NOMO-1 treated with dmso at 0.1 percent for 144 hours (cell line): ENCODE results near the gene ALOX15B.

Experiments used
- DNase-seq: peaks from one replicate; lab custom pipeline; 2025; ENCODE audit not compliant: unreplicated experiment; lab: John Stamatoyannopoulos, UW

ALOX15B gene

DNA sequence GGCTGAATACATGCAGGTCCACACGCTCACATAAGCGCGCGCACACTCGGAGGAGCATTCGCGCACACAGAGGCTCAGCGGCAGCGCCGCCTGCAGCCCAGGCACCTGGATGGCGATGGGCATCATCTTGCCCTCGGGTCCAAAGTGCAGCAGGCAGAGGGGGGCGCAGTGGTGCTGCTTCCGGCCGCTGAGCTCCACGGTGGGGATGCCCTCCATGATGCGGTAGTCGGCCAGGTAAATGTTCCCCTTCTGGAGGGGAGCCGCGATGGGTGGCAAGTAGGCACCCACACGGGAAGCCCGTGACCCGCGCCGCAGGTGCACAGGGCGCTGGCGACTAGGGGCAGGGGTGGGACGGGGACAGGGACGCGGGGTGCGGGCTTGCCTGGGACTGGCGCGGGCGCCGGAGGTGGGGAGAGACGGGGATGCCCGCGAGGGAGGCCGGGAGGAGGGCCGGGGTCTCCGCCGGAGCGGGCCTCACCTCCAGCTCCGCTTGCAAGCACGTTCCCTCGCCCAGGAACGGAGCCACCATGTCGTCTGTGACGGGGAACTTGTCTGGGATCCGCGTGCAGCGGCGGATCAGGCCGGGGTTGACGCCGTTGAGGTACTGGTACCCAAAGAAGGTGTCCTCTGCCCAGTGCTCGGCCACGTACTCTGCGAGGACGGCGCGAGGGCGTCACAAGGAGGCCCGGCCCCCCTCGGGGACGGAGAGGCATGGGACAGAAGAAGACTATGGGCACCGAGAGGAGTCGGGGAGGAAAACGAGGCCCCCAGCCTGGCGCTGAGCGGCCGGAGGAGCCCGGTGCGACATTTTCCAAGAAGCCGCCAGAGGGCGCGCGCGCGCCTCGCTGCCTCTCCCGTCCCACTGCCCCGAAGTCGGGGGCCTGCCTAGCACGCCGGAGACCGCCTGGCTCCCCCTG lies 40.7 kb downstream of the ALOX15B start:
- peak; percentile 57 for DNase-seq

DNA sequence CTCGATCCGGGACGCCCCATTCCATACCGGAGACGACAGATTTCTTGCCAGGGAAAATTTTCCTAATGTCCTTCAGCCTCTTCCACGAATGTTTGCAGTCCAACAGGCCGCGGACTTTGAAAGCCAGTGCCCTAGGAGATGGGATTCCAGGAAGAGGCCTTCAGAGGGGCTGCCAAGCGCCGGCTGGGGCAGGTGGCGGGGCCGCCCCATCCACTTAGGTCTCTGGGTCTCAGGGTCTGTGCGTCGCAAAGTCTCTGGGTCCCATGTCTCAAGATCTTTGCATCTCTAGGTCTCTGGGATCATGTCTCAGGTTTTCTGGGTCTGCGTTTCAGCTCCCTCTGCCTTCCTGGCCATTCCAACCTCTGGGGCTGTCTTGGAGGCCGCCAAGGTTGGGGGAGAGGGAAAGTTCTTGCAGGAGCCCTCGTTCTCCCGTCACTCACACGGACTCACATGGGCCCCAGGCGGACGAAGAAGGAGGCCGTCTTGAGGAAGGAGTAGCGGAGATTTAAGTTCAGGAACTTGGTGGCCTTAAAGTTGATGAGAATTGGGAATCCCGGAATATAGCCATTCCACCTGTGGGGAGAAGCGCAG lies 41.4 kb downstream of the ALOX15B start:
- no peak for DNase-seq

DNA sequence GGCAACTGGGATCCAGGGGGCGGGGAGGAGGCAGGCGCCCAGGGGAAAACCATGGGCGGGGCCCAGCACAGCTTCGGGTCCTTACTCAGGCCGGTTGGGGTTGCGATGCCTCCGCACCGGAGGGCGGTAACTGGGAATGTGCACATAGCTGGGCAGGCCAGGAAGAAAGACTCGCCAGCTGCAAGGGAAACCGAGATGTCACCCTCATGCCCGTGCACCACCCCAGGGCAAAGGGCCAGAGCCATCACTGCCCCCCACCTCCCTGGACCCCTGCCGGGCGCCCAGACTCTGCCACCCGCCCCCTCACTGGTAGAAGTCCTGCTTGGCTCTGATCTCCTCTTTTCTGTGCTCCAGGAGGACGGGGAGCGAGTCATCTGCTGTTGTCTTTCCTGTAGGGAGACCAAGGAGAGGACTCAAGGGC lies 42.0 kb downstream of the ALOX15B start:
- DNase-seq = no peak

DNA sequence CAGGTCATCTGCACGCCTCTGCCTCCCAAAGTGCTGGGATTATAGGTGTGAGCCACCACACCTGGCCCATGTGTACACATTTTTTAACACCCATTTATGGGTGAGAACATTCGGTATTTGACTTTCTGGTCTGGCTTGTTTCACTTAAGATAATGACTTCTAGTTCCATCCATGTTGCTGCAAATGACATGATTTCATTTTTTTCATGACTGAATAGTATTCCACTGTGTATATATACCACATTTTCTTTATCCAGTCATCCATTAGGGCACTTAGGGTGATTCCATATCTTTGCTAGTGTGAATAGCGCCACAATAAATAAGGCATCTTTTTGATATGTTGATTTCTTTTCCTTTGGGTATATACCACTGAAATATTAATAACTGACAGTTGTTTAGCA lies 43.0 kb downstream of the ALOX15B start:
- DNase-seq = no peak

DNA sequence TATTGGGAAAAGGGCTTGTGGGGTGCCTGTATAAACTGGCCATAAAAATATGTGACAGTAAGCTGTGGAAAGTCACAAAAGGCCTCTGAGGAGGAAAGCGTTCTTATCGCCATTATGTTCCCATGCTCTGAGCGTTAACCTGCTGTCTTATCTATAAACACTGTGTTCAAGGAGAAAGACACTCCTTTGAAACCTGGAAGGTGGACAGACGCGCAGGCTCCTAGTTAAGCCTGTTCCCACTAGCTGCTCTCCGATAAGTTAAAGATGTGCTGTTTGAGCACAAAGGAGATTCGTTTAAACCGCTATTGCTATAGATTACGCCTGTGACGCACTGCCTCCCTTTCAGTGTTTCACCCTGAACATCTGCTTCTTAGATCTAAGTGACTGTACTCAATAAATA lies 43.4 kb downstream of the ALOX15B start:
- DNase-seq = no peak

DNA sequence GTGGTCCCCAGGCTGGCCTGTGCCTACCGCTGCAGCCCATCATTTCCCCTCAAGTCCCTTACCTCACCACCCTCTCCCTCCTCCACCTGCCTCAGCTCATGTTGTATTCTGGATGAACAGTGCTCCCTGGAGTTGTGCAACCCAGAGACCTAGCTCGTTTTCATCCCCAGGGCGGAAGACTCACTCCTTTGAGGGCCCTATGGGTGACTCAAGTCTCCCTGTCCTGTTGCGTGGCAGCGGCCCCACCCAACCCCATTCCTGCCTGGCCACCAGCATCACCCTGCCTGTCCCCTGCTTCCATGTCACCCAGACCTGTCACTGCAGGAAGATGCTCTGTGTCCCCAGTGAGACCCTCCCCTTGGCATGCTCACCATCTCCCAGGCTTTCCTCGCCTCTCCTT lies 45.4 kb downstream of the ALOX15B start:
- DNase-seq = no peak

DNA sequence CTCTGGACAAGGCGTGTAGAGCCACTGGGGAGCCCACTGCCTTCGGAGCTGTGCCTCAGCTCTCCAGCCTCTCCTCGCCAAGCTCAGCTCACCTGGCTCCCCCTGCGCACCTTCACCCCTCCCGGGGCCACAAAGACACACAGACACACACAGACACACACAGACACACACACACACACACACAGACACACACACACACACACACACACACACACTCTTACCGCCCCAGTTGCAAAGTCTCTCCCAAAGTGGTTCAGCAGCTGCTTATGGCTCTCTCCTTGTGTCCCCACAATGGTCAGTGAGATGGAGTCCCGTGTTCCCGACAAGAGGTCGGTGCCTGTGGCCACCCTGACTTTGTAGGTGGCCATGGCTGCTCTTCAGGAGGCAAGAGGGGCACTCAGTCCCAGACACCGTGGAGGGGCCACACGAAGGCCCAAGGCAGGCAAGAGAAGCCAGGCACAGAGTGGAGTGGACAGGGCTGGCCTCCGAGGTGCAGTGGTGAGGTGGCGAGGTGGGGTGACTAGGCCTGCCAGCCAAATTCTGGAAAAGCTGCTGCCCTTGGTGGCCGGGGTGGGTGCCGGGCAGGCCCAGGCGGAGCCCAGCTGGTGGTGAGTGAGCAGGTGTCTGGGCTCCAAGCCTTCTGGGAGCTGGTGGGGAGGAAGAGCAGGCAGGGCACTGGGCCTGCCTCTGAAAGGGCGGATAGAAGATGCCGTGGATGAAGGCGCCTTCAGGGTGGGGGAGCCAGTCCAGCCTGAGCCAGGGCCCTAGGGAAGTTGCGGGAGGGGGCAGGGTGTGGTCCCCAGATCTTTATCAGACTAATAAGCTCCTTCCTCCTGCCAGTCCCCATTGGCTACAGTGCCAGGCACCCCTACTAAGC lies 48.5 kb downstream of the ALOX15B start, which contains the start of gene ALOX12B:
ALOX12B (minus strand) TSS at position 642 of the 877 bp plus-strand sequence; CDS start at position 368, 274 bp downstream.
- DNase-seq = no peak

DNA sequence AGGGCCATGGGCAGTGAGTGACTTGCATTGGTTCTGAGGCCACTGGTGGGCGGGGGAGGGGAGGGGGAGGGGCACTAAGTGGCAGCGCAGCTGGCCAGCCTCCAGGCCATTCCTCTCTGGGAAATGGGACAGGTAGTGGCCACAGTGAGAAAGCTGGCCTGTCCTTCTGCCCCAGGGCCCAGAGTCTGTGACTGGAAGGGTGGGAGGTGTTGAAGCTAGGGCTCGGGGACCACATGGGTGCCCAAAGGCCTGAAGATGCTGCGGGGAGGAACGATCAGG lies 49.0 kb downstream of the ALOX15B start:
- no peak for DNase-seq

DNA sequence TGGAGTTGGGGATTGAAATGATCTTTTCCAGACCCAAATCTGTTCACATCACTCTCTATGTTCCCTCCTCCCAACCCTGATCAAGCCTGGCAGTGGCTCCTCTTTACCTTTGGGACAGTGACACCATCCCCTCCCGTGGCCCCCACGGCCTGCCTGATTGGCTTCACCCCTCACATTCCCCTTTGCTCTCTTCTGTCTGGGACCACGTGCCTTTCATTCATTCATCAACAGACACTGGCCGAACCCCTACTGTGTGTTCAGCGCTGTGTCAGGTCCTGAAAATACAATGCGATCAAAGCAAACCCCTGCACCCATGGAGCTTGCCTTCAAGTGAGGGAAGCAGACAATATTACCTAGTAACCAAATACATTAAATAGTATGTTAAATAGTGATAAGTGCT lies 50.9 kb downstream of the ALOX15B start:
- DNase-seq = no peak

DNA sequence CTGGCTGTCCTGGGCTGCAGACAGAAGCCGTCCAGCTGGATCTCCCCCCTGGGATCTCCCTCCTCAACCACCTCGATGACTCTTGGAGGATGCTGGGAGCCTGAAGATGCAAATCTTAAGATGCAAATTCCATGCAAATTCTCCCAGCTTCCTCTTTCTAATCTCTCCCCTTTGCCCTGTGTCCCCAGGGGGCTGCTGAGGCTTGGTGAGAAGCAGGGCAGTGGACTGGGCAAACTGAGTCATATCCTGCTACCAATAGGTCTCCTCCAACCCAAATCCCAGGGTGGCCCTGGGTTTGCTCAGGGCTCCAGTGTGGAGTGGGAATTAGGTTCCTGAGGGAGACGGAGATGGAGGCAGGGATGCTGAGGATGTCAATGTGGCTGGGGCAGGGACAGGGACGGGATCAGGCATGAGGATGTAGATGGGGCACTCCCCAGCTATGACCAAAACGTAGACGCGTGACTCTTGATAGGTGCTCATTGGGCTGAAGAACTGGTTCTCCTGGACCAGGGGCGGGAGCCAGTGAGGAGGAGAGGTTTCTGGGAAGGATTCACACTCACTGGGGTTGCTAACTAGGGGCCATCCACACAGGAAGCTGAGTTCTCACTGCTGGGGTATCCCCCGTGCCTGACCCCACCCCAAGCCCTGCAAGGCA lies 52.3 kb downstream of the ALOX15B start:
- no peak for DNase-seq

DNA sequence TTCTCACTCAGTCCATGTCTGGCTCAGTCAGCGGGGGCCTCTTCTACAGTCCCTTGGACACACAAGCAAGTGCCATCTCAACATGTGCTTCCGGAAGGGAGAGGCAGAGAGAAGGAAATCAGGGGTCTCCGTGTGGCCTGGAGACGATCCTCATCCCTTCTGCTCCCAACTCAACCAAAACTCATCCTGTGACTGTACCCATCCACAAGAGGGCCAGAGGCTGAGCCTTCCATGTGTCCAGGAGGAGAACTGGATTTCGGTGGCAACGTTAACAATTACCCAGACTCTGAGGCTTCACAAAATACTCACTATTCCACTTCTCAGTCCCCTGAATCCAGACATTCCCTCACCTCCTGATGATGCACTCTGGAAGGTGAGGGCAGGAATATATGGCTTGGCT lies 56.5 kb downstream of the ALOX15B start:
- DNase-seq = no peak

DNA sequence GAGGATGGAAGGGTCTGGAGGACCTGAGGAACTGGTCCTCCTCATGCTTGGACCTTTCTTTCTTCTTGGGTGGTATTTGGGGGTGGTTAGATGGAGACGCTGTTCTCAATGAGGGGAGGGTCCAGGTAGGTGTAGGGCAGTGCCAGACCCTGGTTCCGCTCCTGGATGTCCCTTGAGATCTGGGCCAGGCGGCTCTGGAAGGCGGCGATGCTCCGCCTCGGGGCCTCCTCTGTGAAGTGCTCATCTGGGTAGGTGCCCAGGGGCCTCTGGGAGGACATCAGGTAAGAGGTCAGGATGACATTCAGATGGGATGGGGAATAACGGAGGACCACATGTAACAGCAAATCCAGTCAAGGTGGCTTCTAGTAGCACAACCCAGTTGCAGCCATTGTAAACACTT lies 57.7 kb downstream of the ALOX15B start:
- DNase-seq = no peak
